ENCODE results near the gene LPAR3.

- no peak; the same call in 1 of the 2 replicates for TF ChIP-seq CTCF (conservative IDR thresholded peaks at IDR 0.05)
- TF ChIP-seq ZFX (IDR thresholded peaks at IDR 0.05): no peak
Measured at GRCh38 chr1:84782881-84783280, 110.1 kb downstream of the LPAR3 start.
